DND-41 (cell line): ENCODE results near the gene NRXN3.

Experiments
- CTCF ChIP-seq: IDR thresholded peaks from 2 replicates; pipeline ENCODE4 v1.5.1; 2012; ENCODE audit warnings: borderline replicate concordance, low read length, moderate library complexity, mild to moderate bottlenecking; ENCODE audit not compliant: poor library complexity, severe bottlenecking; ENCODE audit errors: extremely low read depth
- EZH2 ChIP-seq: IDR thresholded peaks from 3 replicates; pipeline ENCODE4 v1.6.1; 2012; ENCODE audit warnings: borderline replicate concordance, low read depth, mild to moderate bottlenecking, moderate library complexity, low read length, inconsistent platforms; ENCODE audit not compliant: severe bottlenecking

GRCh38 chr14:78342879-78343278 is 172.7 kb downstream of the NRXN3 start:
- TF ChIP-seq CTCF (no peak), EZH2 (no peak)
